NCI-H524 (cell line): ENCODE data around the gene MAP3K5.

Source experiments
- DNase-seq, 2 experiments: peaks; one replicate each; lab custom pipeline; 2025; lab: John Stamatoyannopoulos, UW

MAP3K5 gene

DNA sequence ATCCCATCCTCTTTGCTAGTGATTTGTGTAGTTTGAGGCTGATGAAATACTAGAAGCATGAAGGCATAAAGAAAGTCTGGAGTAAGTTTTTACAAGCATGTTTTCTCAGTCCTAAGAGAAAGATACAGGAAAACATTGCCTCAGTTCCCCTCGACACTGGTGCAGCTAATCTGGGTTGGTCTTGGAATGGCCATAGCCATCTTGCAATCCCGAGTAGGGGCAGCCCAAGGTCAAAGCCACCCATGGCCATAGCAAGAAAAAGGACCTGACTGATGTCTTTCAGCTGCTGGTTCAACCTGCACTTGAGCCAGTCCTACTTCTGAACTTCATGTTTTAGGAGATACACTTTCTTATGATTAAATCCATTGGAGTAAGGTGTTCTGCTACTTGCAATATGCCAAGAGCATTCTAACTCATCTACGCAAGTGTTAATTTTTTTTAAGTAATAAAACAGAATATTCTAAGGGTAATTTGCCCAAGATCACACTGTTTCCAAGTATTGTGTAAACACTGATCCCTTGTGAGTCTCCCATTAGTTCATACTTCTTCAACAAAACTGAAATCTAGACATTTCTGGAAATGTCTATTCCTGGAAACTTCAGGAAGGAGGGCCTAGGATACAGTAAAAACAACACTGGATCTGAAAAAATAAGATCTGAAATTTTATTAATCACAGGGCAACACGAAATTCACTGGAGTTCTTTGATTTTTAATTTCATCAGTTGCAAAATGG, 108.9 kb downstream of the MAP3K5 start:
- DNase-seq = no peak

DNA sequence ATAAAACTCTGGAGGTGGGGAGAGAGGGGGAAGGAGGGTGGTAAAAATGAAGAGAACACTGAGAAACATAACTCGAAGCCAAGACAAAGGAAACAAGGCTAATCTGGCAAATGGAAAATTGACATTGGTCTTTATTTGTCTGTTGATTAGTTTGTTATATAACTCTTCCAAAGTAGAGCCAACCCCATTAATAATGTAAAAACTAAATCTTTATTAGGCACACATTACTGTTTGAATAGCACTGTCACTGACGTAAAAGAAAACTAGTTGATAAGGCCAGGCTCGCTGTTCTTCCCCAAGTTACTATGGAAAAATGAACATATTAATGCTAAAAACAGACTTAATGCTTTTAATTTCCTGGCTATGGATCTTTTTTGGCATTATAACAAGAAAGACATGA, 110.0 kb downstream of the MAP3K5 start:
- no peak for DNase-seq

GRCh38 chr6:136677822-136678221, 114.5 kb downstream of the MAP3K5 start:
- DNase-seq = no peak

DNA sequence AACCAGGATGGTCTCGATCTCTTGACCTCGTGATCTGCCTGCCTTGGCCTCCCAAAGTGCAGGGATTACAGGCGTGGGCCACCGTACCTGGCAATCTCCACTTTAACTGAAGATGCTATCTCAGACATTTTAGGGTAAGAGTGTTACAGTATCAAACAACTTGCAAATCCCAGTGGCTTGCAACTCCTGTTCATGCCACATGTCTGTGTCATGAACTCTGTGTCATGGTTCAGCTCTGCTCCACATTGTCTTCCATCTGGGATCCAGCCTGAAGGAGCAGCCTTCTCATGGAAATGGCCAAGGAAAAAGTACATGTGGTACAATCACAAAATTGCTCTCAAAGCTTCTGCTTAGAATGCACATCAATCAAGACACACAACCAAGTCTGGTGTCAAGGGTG, 114.9 kb downstream of the MAP3K5 start:
- DNase-seq = no peak

DNA sequence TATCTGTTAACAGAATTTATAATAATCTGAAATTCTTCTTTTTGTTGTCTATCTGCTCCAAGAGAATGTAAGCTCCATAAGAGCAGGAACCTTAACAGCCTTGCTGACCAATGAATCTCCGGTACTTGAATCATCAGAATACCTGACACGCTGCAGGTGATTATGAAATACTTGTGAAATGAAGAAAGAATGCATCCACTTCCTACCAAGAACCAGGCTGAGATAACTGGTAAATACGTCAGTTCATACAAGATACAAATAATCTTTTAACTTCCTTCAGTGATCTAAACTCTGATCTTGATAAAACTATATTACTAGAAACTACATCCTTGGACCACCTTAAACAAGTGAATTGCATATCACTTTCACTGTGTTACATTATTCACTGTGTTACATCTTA, 116.2 kb downstream of the MAP3K5 start:
- no peak for DNase-seq

GRCh38 chr6:136673571-136673970, 118.7 kb downstream of the MAP3K5 start:
- no peak for DNase-seq

- DNase-seq = no peak
Observed at GRCh38 chr6:136672144-136672543, 120.1 kb downstream of the MAP3K5 start.

DNA sequence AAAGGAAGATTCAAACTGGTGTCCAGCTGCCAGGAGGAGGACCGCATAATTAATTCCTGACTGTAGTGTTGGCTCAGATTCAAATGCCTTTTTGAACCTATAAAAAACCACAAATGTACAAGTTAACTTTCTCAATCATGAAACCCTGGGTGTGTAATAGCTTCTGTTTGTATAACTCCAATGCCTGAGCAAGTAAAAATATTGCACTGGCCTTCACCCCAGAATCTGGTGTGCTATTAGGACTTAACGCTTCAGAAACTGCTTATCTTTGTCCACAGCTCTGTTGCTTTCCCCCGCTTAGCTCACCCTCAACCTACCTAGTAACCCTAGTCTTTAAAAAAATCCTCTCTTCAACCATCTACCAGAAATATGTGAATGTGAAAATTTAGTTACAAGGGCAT, 123.0 kb downstream of the MAP3K5 start:
- DNase-seq = no peak

DNA sequence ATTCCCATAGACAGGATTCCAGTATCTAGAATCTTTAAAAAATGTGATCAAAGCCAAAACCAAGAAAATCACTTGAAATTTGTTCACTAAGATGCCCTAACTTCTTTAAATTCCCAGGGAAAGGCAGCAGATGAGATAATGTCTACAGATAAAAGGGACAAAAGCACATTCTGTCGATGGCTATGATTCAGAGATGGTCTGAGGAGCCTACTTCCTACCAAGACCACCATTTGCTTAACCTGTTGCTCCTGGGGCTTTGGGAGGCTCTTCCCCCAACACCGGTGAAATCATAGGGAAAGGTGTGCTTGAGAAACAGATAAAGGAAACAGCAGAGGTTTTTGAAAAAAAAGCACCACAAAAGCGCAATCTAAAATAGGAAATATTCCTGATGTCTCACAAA, 123.7 kb downstream of the MAP3K5 start:
- DNase-seq = no peak

DNA sequence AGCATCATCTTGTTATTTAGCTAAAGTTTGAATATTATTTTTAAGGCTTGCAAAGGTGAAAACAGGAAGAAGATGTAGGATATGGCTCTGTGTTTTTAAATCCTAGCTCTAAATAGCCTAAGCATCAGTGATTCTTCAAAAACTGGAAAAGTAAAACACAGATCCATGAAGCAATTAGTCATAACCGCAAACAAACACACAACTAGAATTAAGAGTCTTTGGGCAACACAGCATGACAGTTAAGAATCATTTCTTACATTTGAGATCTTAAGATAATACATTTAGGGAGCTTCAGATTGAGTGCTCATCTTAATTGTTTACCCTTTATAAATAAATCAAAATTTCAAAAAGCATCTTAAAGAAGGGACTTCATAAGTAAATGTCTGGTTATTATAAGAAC, 126.2 kb downstream of the MAP3K5 start:
- DNase-seq = no peak

- no peak for DNase-seq
Observed at GRCh38 chr6:136662347-136663237, 129.7 kb downstream of the MAP3K5 start.

DNA sequence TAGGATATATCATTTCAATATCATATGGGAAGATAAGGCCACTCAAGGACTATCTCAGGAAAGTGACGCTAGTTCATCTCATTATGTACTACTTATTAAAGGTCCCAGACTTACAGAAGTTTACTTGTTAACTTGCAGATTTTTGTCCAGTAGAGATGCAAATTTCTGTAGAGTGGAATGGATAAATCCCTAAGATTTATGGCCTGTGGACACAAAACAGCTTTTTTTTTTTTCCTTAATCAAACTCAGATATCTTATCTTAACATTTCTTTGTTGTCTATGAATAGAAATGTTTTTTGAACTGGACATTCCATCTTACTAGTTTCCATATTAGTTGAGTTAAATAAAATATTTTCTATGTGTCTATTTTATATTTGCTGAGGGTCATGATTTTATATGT, 131.6 kb downstream of the MAP3K5 start:
- DNase-seq = no peak

GRCh38 chr6:136659991-136660499, 132.2 kb downstream of the MAP3K5 start:
- no peak for DNase-seq

GRCh38 chr6:136658711-136659110, 133.6 kb downstream of the MAP3K5 start:
- no peak for DNase-seq

- no peak for DNase-seq
Observed at GRCh38 chr6:136657666-136658065, 134.6 kb downstream of the MAP3K5 start.

- DNase-seq = no peak
Observed at GRCh38 chr6:136656121-136656520, 136.2 kb downstream of the MAP3K5 start.

- no peak for DNase-seq
Observed at GRCh38 chr6:136655239-136656014, 136.8 kb downstream of the MAP3K5 start.

DNA sequence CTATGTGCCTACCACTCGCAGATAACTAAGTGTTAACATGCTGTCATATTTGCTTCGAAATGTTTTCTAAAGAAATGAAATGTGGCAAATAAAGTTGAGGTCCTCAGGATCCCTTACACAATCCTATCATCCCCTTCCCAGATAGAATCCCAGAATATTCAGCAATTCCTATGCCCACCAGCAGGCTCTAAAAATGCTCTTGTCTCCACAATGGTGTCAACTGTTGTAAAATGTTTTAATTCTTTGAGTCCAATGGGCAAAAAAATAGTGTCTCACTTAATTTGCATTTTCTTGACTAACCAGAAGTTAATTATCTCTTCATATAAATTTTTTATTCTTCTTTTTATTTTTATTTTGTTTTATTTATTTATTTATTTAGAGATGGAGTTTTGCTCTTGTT, 138.2 kb downstream of the MAP3K5 start:
- DNase-seq = no peak

DNA sequence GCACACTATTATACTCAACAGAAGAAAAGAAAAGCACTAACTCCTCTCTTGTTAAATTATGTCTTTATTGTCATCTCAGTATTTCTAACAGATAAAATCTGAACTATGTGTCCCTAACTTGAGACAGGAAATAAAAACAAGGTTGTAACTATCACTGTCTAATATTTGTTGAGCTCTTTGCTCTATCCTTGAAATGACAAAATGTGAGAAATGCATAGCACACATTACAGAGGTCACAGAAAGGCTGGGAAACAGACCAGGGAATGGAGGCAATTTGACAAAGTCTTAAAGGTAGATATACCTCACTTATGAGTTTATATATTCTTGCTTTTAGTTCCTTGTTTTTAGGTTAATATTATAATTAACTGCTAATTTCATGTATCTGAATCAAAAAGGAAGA, 139.6 kb downstream of the MAP3K5 start:
- no peak for DNase-seq

- DNase-seq = no peak
Observed at GRCh38 chr6:136651982-136652381, 140.3 kb downstream of the MAP3K5 start.

DNA sequence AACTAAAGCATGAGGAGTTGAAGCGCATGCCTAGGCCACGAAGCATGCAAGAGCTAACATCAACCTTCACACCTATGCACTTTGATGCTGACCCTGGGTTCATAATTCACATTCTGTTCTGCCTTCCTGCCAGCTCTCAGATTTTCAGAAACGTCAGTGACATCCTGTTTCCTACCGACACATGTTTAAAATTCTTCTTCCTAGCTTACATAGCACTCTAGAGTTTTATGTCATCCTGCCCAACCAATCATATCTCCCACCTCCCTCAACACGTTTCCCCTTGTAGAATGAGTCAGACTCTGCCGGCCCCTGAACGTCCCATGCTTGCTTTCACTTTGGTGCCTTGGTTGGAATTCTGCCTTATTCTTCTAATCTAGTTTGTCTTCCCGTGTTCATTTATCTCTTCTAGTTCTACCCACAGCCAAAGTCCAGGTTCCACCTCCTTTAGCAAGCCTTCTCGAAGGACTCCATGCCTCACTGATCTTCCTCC, 144.9 kb downstream of the MAP3K5 start:
- no peak for DNase-seq

DNA sequence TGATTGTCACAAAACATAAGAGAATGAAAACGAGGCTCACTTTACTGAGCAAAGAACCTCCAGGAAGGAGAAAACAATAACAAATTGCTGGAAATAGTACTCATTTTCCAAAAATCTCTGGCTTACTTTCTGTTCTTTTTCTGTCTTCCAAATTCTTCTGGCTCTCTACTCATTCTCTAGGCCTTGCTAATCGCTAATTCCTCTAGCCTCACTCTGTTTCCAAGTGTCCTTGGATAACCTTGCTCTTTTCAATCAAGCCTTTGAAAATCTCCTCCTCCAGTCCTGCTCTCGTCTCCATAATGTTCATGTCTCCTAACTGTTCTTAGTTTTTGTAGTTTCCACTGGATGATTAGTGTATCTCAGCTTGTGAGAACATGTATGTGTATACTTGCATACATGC, 145.9 kb downstream of the MAP3K5 start:
- no peak for DNase-seq
